Spleen (tissue), 11 donors: ENCODE measurements around the gene FAM168B. TPM values are rescaled to one million over a fixed set of nuclear protein-coding genes. Genes with fewer than 3 reads are reported as not detected.

ENCODE experiments used
- DNase-seq: peaks from one replicate; pipeline ENCODE4 v3.0.0-alpha.2; 2020
- H3K27ac ChIP-seq, 8 donors: fragments of 200-600 bp; sonication (generic) in 7 of 8; 1 replicate in 4 of 8; 2 replicates in 4 of 8; pipeline versions ENCODE4 v1.5.0 to v1.8.0; 2016 to 2021; ENCODE audit warnings: inconsistent platforms in 4 of 8, mild to moderate bottlenecking in 4 of 8, moderate library complexity in 1 of 8
- H3K27me3 ChIP-seq, 7 donors: fragments of 200-600 bp; sonication (generic) in 6 of 7; replicated peaks in 1 of 7; 1 replicate in 4 of 7; 2 replicates in 3 of 7; pipeline versions ENCODE4 v1.5.0 to v1.8.0; 2016 to 2021; ENCODE audit warnings: inconsistent platforms in 3 of 7, mild to moderate bottlenecking in 1 of 7
- H3K36me3 ChIP-seq, 6 donors: fragments of 200-600 bp; sonication (generic) in 5 of 6; 1 replicate in 4 of 6; 2 replicates in 2 of 6; pipeline versions ENCODE4 v1.5.0 to v1.8.0; 2016 to 2021; ENCODE audit warnings: inconsistent platforms in 2 of 6
- H3K4me1 ChIP-seq, 6 donors: fragments of 200-600 bp; sonication (generic) in 5 of 6; 1 replicate in 3 of 6; 2 replicates in 3 of 6; pipeline versions ENCODE4 v1.5.0 to v1.8.0; 2016 to 2021; ENCODE audit warnings: inconsistent platforms in 3 of 6
- H3K4me3 ChIP-seq, 8 donors: fragments of 200-600 bp; sonication (generic) in 7 of 8; 1 replicate in 4 of 8; 2 replicates in 4 of 8; pipeline versions ENCODE4 v1.5.0 to v1.8.0; 2016 to 2021; ENCODE audit warnings: inconsistent platforms in 4 of 8, mild to moderate bottlenecking in 4 of 8, moderate library complexity in 2 of 8
- H3K9me3 ChIP-seq, 8 donors: fragments of 200-600 bp; sonication (generic) in 7 of 8; 1 replicate in 4 of 8; 2 replicates in 4 of 8; pipeline versions ENCODE4 v1.5.0 to v1.8.0; 2016 to 2021; ENCODE audit warnings: inconsistent platforms in 4 of 8
- CTCF ChIP-seq, 11 experiments: fragments of 200-600 bp in 7 of 11; fragments of 450-650 bp in 4 of 11; sonication (generic) in 4 of 11; IDR thresholded peaks in 8 of 11; conservative IDR thresholded peaks in 3 of 11; 1 replicate in 7 of 11; 2 replicates in 4 of 11; pipeline versions ENCODE4 v1.4.0 to v1.8.0; 2016 to 2021; ENCODE audit warnings: antibody characterized with exemption in 11 of 11, inconsistent platforms in 4 of 11, mild to moderate bottlenecking in 1 of 11
- POLR2A ChIP-seq, 3 donors: fragments of 450-650 bp; IDR thresholded peaks; one replicate each; pipeline ENCODE4 v1.5.1; 2017; ENCODE audit warnings: antibody characterized with exemption in 3 of 3, mild to moderate bottlenecking in 1 of 3
- POLR2AphosphoS5 ChIP-seq, 3 donors: sonication (generic); formaldehyde crosslinking; IDR thresholded peaks; one replicate each; pipeline ENCODE4 v1.5.1; 2017; ENCODE audit warnings: antibody characterized with exemption in 3 of 3
- WGBS, 5 donors: extraction: QIAGEN DNeasy Blood & Tissue Kit in 3 of 5; methylation state at CpG; one replicate each; pipeline versions ENCODE4 v1.1.5 to v1.1.7; 2013 to 2018; 5-methylcytosine and 5-hydroxymethylcytosine counted together
- intact Hi-C: fragments of 100-400 bp; cut with DNase I; formaldehyde crosslinking; loops from one replicate; pipeline ENCODE4 v1.15.0; 2023; ENCODE audit warnings: low total_unique reads
- polyA plus RNA-seq, 3 donors: library from polyadenylated mRNA; stranded (reverse); fragments of 200-250 nt; gene quantifications; one replicate each; pipeline ENCODE4 v1.2.1, GENCODE V29; 2013
- total RNA-seq, 7 donors: library from RNA; depleted of rRNA in 3 of 7; stranded (reverse); fragments of >200 nt in 3 of 7; fragmentation: NEBNext Ultra II Directional in 4 of 7; extraction: Animal tissue kit (Norgen Biotek cat#: 25700) in 4 of 7; gene quantifications; one replicate each; pipeline versions ENCODE4 v1.1.0 to v1.2.1, GENCODE V29; 2016 to 2021
- donor health status: healthy with polysubstance abuse.
- donor health status: DM: no; HTN: no; CAD: no; lungs with moderate emphysema.
- donor health status: DM: no; HTN: no; CAD: no.
- donor health status: Bipolar disorder and iron deficiency.
- donor health status: healthy.
- donor health status: DM: no; HTN: no; CAD: no.
- donor health status: DM: yes; HTN: yes; CAD: no.

The FAM168B gene
- total and polyA plus RNA-seq, 10 donors: 10.9 to 107 (median 57.5) TPM

- intact Hi-C loops: no loop called here
- no peak overlapping the region for H3K27ac ChIP-seq
Measured at GRCh38 chr2:131029812-131030211, 63.4 kb downstream of the FAM168B start.

GRCh38 chr2:131027566-131028528 lies 65.4 kb downstream of the FAM168B start:
- Histone ChIP-seq H3K27me3 (peaks cover 0 to 24% (median 0%) of the 10 kb centered on the region in 7 donors), H3K4me3 (no peak overlapping the region), H3K4me1 (no peaks in the 10 kb centered on the region), H3K9me3 (peaks cover 0 to 14% (median 9%) of the 10 kb centered on the region in 8 donors), H3K36me3 (no peaks in the 10 kb centered on the region), H3K27ac (no peak overlapping the region)
- peak; percentile 59 for DNase-seq
- TF ChIP-seq POLR2AphosphoS5 (IDR thresholded peaks at IDR 0.05): no peak
- no peak for TF ChIP-seq POLR2A (IDR thresholded peaks at IDR 0.05)
- no peak for TF ChIP-seq CTCF (IDR thresholded peaks at IDR 0.05 in 8 of 11, conservative IDR thresholded peaks at IDR 0.05 in 3 of 11)
- 74 to 88% (median 83%) methylated on average over 9 to 12 of the region's 12 CpGs for WGBS, 5 donors
- intact Hi-C loops: no loop called here

More at GRCh38 chr2:131029812-131030211, 63.4 kb downstream of the FAM168B start:
- DNase-seq: peak; percentile 38
- H3K4me1 ChIP-seq: peaks cover 0 to 6% (median 0%) of the 10 kb centered on the region in 6 donors
- H3K4me3 ChIP-seq: no peak overlapping the region
- H3K9me3 ChIP-seq: peaks cover 0 to 14% (median 9%) of the 10 kb centered on the region in 8 donors
- H3K27me3 ChIP-seq: peaks cover 0 to 34% (median 9%) of the 10 kb centered on the region in 7 donors
- WGBS, 5 donors: 67 to 74% (median 70%) methylated on average over 7 to 8 of the region's 8 CpGs
- TF ChIP-seq CTCF (IDR thresholded peaks at IDR 0.05 in 8 of 11, conservative IDR thresholded peaks at IDR 0.05 in 3 of 11): no peak
- no peak for TF ChIP-seq POLR2AphosphoS5 (IDR thresholded peaks at IDR 0.05)
- TF ChIP-seq POLR2A (IDR thresholded peaks at IDR 0.05): no peak
- H3K36me3 ChIP-seq: no peaks in the 10 kb centered on the region

- TF ChIP-seq POLR2AphosphoS5 (IDR thresholded peaks at IDR 0.05) (no peak), CTCF (IDR thresholded peaks at IDR 0.05 in 8 of 11, conservative IDR thresholded peaks at IDR 0.05 in 3 of 11) (no peak), POLR2A (IDR thresholded peaks at IDR 0.05) (no peak)
- Histone ChIP-seq H3K4me1 (no peaks in the 10 kb centered on the region), H3K27ac (no peak overlapping the region), H3K9me3 (peaks cover 0 to 14% (median 9%) of the 10 kb centered on the region in 8 donors), H3K27me3 (peaks cover 0 to 24% (median 0%) of the 10 kb centered on the region in 7 donors), H3K4me3 (no peak overlapping the region), H3K36me3 (no peaks in the 10 kb centered on the region)
- intact Hi-C loops: no loop called here
- DNase-seq: peak; percentile 20
- 38 to 66% (median 54%) methylated on average over 5 of the region's 5 CpGs for WGBS, 5 donors
Measured at GRCh38 chr2:131026919-131027318, 66.3 kb downstream of the FAM168B start.

GRCh38 chr2:131023758-131024157 lies 69.5 kb downstream of the FAM168B start:
- H3K36me3 ChIP-seq: no peaks in the 10 kb centered on the region
- no peak overlapping the region for H3K4me3 ChIP-seq
- H3K9me3 ChIP-seq: peaks cover 0 to 14% (median 9%) of the 10 kb centered on the region in 8 donors
- WGBS, 5 donors: 77 to 97% (median 94%) methylated on average over 1 of the region's 1 CpG
- TF ChIP-seq POLR2A (IDR thresholded peaks at IDR 0.05) (no peak), POLR2AphosphoS5 (IDR thresholded peaks at IDR 0.05) (no peak), CTCF (IDR thresholded peaks at IDR 0.05 in 8 of 11, conservative IDR thresholded peaks at IDR 0.05 in 3 of 11) (no peak)
- H3K27ac ChIP-seq: no peak overlapping the region
- no peak for DNase-seq
- H3K4me1 ChIP-seq: no peaks in the 10 kb centered on the region
- peaks cover 0 to 34% (median 0%) of the 10 kb centered on the region in 7 donors for H3K27me3 ChIP-seq
- intact Hi-C loops: no loop called here
